Brain microvascular endothelial cell (primary cell): ENCODE measurements around the gene GTF2B.

Experiments
- DNase-seq: peaks from one replicate; pipeline ENCODE4 v3.0.0-alpha.2; 2020
- H3K27ac ChIP-seq: fragments of 250-450 bp; sonication (Bioruptor Pico); 2 replicates; pipeline ENCODE4 v1.5.1; 2020; ENCODE audit warnings: mild to moderate bottlenecking, moderate library complexity
- H3K27me3 ChIP-seq: fragments of 250-450 bp; sonication (Bioruptor Pico); replicated peaks from 2 replicates; pipeline ENCODE4 v1.5.1; 2020; ENCODE audit warnings: mild to moderate bottlenecking
- H3K36me3 ChIP-seq: fragments of 250-450 bp; sonication (Bioruptor Pico); replicated peaks from 2 replicates; pipeline ENCODE4 v1.5.1; 2020; ENCODE audit warnings: mild to moderate bottlenecking
- H3K4me3 ChIP-seq: 2 replicates; pipeline ENCODE4 v1.5.1; 2011; ENCODE audit warnings: low read depth, mild to moderate bottlenecking, control low read depth, low read length, moderate library complexity
- CTCF ChIP-seq: IDR thresholded peaks from 2 replicates; pipeline ENCODE4 v1.5.1; 2011; ENCODE audit warnings: low read depth, mild to moderate bottlenecking, moderate library complexity, low read length, control low read depth, inconsistent platforms; ENCODE audit errors: missing control alignments
- in situ Hi-C: cut with HindIII; loops from 2 replicates; pipeline ENCODE4 v1.10.0; 2017; ENCODE audit warnings: low sequenced_read_pairs, low pct_ligation_motif_present

The GTF2B gene

GRCh38 chr1:88813471-88813870, 77.9 kb downstream of the GTF2B start:
- in situ Hi-C loops, result no loop called here
- no peak overlapping the region for H3K4me3 ChIP-seq
- no peaks in the 10 kb centered on the region for H3K27me3 ChIP-seq
- H3K27ac ChIP-seq, result no peak overlapping the region
- no peak for DNase-seq
- no peak for TF ChIP-seq CTCF
- peaks cover 7% of the 10 kb centered on the region for H3K36me3 ChIP-seq

GRCh38 chr1:88812366-88812765, 79.0 kb downstream of the GTF2B start:
- no peak overlapping the region for H3K27ac ChIP-seq
- H3K36me3 ChIP-seq, result peaks cover 7% of the 10 kb centered on the region
- in situ Hi-C loops, result no loop called here
- no peak overlapping the region for H3K4me3 ChIP-seq
- DNase-seq, result no peak
- no peak for TF ChIP-seq CTCF
- no peaks in the 10 kb centered on the region for H3K27me3 ChIP-seq

GRCh38 chr1:88803444-88803843, 87.9 kb downstream of the GTF2B start:
- in situ Hi-C loops, result no loop called here
- no peaks in the 10 kb centered on the region for H3K27me3 ChIP-seq

GRCh38 chr1:88802950-88803349, 88.4 kb downstream of the GTF2B start:
- Histone ChIP-seq H3K4me3 (no peak overlapping the region), H3K27ac (peak overlapping the region; percentile 65), H3K27me3 (no peaks in the 10 kb centered on the region), H3K36me3 (peaks cover 9% of the 10 kb centered on the region)
- TF ChIP-seq CTCF, result no peak
- DNase-seq, result peak; percentile 31
- in situ Hi-C loops, result no loop called here

More at GRCh38 chr1:88803444-88803843, 87.9 kb downstream of the GTF2B start:
- DNase-seq, result no peak
- no peak for TF ChIP-seq CTCF
- Histone ChIP-seq H3K4me3 (no peak overlapping the region), H3K36me3 (peaks cover 9% of the 10 kb centered on the region), H3K27ac (peak overlapping the region; percentile 65)
